Activated CD8-positive, alpha-beta memory T cell treated with anti-CD3 and anti-CD28 coated beads, Interleukin-2, amount 50 U/mL, for 1 hour (primary cell): ENCODE measurements around the gene RPL41.
A peak's percentile ranks its signal among the peaks of the same experiment; 100 is the strongest.

ENCODE experiments used
- DNase-seq: peaks from one replicate; pipeline ENCODE4 v3.0.0-alpha.2; 2020; ENCODE audit errors: extremely low read depth

Gene RPL41

GRCh38 chr12:56127888-56128669, 11.6 kb downstream of the RPL41 start, which contains the start of gene ESYT1:
Gene ESYT1 (plus strand): TSS chr12:56128267. CDS start chr12:56128320, 53 bp downstream.
- peak; percentile 98 for DNase-seq

DNA sequence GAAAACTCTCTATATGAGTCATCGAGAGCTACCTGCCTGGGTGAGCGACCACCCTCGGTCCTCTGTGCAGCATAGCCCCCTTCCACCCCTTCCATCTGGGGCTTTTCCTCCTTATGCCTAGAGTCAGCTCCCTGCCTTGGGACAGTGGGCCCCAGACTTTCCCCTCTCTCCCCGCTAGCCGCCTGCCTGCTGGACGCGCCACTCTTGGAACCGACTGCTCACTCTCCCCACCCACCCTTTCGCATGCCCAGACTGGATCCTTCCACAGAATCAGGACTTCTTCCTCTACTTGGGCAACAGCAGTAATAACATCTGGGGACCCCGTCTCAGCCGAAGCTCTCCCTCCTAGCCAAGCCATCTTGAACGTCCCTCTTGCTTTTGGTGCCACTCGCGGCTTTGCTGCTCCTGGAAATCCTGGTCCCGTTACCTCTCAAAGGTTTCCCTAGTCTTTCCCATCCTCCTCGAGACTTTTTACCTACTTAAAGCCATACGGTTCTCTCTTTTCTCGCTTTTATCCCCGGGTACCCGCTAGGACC, 12.3 kb downstream of the RPL41 start:
- no peak for DNase-seq

DNA sequence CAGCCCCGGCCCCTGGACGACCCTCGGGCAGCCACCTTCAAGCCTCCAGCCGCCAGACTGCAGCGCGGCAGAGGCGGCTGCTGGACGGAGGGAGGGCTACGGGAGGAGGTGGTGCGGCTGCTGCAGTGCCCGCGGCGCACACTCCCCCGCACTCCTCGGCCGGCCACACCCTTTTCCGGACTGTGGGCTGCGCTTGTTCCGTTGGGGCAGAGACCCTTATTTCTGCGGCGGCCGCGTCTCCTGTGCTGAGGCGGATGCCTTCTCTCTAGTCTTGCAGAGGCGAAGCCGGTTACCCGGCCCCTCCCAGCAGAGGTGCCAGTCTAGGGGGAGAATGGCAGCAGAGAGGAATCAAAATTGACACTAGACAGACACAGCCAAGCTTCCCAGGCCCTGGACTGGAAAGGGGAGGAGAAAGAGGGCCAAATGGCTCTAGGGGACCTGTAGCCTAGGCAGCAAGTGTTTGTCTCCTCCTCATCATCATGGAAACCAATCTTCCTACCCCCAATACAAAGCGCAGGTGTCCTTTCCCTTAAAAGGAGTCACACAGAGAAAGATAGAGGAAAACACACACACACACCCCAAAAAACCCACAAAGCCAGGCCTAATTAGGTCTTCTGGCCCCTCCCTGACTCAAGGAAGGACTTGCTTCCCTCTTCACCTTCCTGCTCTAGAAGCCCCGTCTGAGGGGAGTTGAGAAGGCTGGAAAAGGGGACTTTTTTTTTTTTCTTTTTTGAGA, 12.9 kb downstream of the RPL41 start:
- peak; percentile 42 for DNase-seq

GRCh38 chr12:56129942-56130495, 13.6 kb downstream of the RPL41 start:
- DNase-seq = no peak

- no peak for DNase-seq
Measured at GRCh38 chr12:56130876-56131275, 14.4 kb downstream of the RPL41 start.

GRCh38 chr12:56134897-56135296, 18.5 kb downstream of the RPL41 start:
- DNase-seq = no peak

DNA sequence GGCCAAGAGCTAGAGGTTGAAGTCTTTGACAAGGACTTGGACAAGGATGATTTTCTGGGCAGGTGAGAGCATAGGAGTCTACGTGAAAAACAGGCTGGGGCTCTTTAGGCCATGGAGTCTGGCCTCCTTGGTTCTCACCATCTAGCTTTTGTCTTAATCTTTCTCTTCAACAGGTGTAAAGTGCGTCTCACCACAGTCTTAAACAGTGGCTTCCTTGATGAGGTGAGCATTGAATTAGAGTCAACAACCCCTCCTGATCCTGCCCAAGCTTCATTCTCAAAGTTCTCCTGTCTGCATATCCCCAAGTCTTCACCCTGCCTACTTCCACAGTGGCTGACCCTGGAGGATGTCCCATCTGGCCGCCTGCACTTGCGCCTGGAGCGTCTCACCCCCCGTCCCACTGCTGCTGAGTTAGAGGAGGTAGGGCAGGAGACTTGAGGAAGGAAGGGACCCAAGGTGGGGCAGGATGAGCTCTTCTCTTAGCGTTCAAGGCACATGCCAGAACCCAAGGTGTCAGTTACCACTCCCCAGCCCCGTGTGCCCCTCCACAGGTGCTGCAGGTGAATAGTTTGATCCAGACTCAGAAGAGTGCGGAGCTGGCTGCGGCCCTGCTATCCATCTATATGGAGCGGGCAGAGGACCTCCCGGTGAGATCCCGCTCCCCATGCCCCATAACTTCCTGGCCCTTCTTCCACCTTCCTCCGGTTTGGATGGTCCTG, 21.6 kb downstream of the RPL41 start:
- DNase-seq = no peak

GRCh38 chr12:56141946-56142784, 25.7 kb downstream of the RPL41 start:
- DNase-seq = no peak

DNA sequence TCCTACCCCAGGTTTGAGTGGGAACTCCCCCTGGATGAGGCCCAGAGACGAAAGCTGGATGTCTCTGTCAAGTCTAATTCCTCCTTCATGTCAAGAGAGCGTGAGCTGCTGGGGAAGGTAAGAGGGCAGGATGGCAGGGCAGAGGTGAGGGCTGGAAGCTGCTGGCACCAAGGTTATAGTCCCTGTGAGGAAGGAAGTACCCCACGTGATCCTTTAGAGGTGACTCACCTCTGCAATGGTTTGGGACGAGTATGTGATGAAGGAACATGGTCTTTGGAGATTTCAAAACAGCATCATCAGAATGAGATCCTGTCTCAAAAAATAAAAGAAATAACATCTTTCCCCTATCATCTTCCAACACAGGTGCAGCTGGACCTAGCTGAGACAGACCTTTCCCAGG, 26.8 kb downstream of the RPL41 start:
- no peak for DNase-seq

DNA sequence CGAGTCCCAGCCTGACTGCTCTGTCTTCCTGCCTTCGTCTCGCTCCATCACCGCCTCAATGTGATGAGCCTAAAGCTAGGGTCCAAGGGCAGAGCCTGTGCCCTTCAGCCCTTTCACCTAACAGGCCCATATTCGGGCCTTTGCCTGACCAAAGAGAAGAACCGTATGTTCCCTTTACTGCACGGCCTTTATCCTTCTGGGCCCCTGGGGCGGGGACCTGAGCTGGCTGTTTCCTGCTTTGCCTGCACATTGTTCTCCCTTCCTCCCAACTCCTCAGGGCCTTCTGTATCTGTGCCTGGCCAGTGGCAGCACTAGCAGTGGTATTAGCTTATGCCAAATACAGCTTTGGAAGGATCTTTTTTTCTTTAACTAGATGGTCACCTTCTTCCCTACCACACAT, 27.4 kb downstream of the RPL41 start:
- DNase-seq = no peak

GRCh38 chr12:56145217-56145616, 28.8 kb downstream of the RPL41 start:
- DNase-seq = no peak

DNA sequence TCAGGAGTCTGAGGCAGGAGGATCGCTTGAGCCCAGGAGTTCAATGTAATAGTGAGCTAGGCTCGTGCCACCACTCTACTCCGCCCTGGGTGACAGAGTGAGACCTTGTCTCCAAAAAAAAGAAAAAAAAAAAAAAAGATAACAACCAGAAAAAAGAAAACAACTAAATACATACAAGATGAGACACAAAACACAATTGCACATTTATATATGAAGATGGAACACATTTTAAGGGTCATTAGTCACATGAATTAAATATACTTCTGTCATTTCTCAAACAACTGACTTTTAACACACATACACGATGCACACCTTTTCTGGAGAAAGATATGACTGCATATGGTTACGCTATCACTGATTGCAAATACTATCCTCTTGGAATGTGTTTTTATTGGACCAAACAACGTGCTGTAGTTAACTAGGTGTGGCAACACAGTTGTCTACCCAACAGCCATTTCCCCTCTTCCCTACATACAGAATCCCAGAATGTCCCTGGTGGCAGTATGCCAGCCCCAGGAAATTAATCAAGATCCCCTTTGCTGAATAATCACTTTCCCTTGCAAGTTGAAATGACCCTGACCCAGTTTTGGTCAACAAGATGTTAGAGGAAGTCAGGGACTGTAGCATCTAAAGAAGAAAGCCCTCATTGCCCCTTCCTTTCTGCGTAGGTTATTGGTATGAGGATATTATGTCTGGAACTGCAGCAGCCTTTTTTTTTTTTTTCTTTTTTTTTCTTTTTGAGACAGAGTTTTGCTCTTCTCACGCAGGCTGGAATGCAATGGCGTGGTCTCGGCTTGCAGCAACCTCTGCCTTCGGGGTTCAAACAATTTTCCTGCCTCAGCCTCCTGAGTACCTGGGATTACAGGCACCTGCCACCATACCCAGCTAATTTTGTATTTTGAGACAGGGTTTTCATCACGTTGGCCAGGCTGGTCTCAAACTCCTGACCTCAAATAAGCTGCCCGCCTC, 30.3 kb downstream of the RPL41 start:
- no peak for DNase-seq

- no peak for DNase-seq
Measured at GRCh38 chr12:56150563-56150962, 34.1 kb downstream of the RPL41 start.

DNA sequence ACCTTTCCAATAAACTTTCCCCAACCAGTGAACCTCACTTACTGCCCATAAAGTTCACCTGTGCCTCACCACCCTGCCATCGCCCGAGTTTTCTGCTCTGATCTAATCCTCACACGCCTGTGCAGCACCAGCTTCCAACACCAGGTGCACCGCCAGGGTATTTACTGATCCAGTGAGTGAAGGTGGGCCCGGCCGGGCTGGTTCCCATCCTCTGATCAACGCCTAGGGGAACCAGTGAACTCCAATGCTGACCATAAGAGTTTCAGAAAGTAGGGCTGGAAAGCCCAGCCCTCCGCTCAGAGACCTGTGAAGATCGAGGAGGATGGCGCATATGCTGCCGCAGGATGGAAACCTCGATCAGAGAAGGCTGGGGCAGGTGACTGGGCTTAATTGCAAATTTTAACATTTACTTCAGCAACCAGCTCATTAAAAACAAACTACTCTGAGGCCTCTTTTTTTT, 35.3 kb downstream of the RPL41 start:
- no peak for DNase-seq

GRCh38 chr12:56152132-56152755, 35.8 kb downstream of the RPL41 start, which contains the start of gene MYL6B:
Gene MYL6B (plus strand): TSS chr12:56152587. CDS start chr12:56153919, 1,332 bp downstream.
- DNase-seq = peak; percentile 74

DNA sequence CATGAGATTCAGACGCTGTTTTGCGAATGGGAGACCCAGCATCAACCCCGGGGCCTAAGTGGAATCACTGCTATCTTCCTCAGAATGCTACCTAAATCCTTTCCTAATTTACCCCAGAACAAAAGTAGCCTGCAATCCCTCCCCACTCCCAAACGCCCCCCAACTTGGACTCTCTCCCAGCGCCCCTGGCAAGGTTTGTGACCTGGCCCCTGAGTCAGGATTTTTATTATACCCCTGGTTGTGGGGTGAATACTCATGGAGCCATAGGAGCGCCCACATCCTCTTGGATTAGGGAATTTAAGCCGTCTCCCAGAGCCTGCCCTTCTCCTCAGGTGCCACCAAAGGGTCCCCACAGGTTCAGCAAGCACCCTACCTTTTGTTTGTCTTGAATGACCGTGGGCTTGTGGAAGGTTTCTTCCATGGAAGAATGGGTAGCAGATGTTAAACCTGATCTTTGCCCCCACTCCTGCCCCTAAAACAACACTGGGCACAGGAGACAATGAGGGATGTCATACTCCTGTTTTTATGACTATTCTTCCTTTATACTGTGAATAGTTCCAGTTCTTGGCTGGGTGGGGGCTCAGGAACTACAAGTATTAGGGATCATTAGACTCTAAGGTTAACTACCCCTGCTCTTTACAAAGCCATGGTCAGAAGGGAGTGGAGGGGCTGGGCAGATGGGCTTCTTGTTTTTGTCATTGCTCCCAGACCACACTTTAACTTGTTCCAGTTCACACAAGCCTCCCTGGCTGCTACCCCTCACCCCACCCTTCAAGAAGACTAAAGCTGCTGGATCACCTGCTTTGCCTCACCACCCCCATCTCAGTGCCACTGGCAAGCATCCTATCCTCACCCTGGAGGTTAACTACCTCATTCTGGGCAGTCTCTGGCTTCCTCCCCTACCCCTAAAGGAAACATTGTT, 36.6 kb downstream of the RPL41 start:
- no peak for DNase-seq

- DNase-seq = no peak
Measured at GRCh38 chr12:56153678-56154065, 37.2 kb downstream of the RPL41 start.

- DNase-seq = no peak
Measured at GRCh38 chr12:56154246-56154771, 37.9 kb downstream of the RPL41 start.
